Upper lobe of left lung (tissue), 4 donors: ENCODE results near the gene GNAI2.

Experiments
- CTCF ChIP-seq, 6 experiments: fragments of 450-650 bp in 4 of 6; fragments of 200-600 bp in 2 of 6; sonication (generic) in 2 of 6; IDR thresholded peaks; one replicate each; pipeline ENCODE4 v1.5.1; 2016 to 2019; ENCODE audit warnings: antibody characterized with exemption in 6 of 6
- EP300 ChIP-seq, 4 donors: sonication (generic); formaldehyde crosslinking; IDR thresholded peaks; one replicate each; pipeline ENCODE4 v1.5.1; 2017; ENCODE audit warnings: antibody characterized with exemption in 4 of 4, control low read depth in 2 of 4

- no peak for TF ChIP-seq CTCF (IDR thresholded peaks at IDR 0.05)
- TF ChIP-seq EP300 (IDR thresholded peaks at IDR 0.05), result peak in 2 of 4 donors; percentile 85 to 91
Measured at GRCh38 chr3:50248387-50248786, 12.4 kb downstream of the GNAI2 start.
